ENCODE results near the gene ARV1. TPM values are rescaled to one million over a fixed set of nuclear protein-coding genes. Genes with fewer than 3 reads are reported as not detected.

ARV1 gene
- total RNA-seq, 1 experiment from 2014 or later = 8.0 TPM

- no peak overlapping the region for H3K4me3 Mint-ChIP-seq
- H4K20me1 ChIP-seq (ENCODE audit: control insufficient read depth, insufficient read depth, insufficient read length) = no peaks in the 10 kb centered on the region
- TF ChIP-seq CTCF (conservative IDR thresholded peaks at IDR 0.05) = no peak
Observed at GRCh38 chr1:231036416-231036815, 57.5 kb downstream of the ARV1 start.

More at GRCh38 chr1:231036416-231036815, 57.5 kb downstream of the ARV1 start:
- Histone ChIP-seq H2BK120ac (ENCODE audit: low read depth, low read length, poor library complexity, severe bottlenecking) (no peak overlapping the region), H3K27ac (ENCODE audit: insufficient read length, low read depth, low read length) (no peak overlapping the region), H3K4me1 (ENCODE audit: insufficient read depth, low read length) (no peaks in the 10 kb centered on the region), H3T11ph (ENCODE audit: low read length) (no peak overlapping the region), H3K23ac (ENCODE audit: insufficient read length, low read depth, low read length) (no peak overlapping the region), H4K91ac (ENCODE audit: insufficient read length, low read depth, low read length) (no peak overlapping the region), H2BK12ac (ENCODE audit: insufficient read length, low read depth, low read length) (no peak overlapping the region), H3K79me2 (ENCODE audit: insufficient read depth, low read length) (no peaks in the 10 kb centered on the region), H4K5ac (ENCODE audit: insufficient read length, low read depth, low read length) (no peak overlapping the region), H3K79me1 (ENCODE audit: insufficient read depth, low read depth, low read length, poor library complexity, severe bottlenecking) (no peaks in the 10 kb centered on the region), H2BK20ac (ENCODE audit: low read depth, low read length, poor library complexity, severe bottlenecking) (no peak overlapping the region), H3K27me3 (ENCODE audit: insufficient read depth, low read length) (peaks cover 38% of the 10 kb centered on the region; the same call in 1 of the 2 replicates), H3K9ac (ENCODE audit: extremely low read depth, insufficient read length, low read length) (no peak overlapping the region), H3K4ac (ENCODE audit: low read depth, low read length) (no peak overlapping the region), H3K23me2 (ENCODE audit: insufficient read length, low read depth, low read length, poor library complexity, severe bottlenecking) (peaks cover 12% of the 10 kb centered on the region), H2BK5ac (ENCODE audit: insufficient read length, low read length) (no peak overlapping the region), H3K9me3 (ENCODE audit: control insufficient read depth, low read depth, low read length) (no peaks in the 10 kb centered on the region), H2AK5ac (ENCODE audit: insufficient read length, low read length) (no peak overlapping the region), H3K4me2 (ENCODE audit: insufficient read depth, insufficient read length, low read length) (no peak overlapping the region), H3K18ac (ENCODE audit: insufficient read length, low read depth, low read length) (no peak overlapping the region), H2AFZ (ENCODE audit: low read length) (no peak overlapping the region), H3K14ac (ENCODE audit: insufficient read depth, low read length) (no peak overlapping the region), H3K56ac (ENCODE audit: insufficient read length, low read depth, low read length) (no peak overlapping the region), H4K8ac (replicated peaks; ENCODE audit: insufficient read length, low read depth, low read length) (no peak overlapping the region), H2BK15ac (ENCODE audit: low read depth, low read length) (no peak overlapping the region)
- Mint-ChIP-seq H3K9me3 (no peaks in the 10 kb centered on the region; a peak in 1 of 5 replicates), H3K4me1 (peaks cover 3% of the 10 kb centered on the region in 2 experiments; a peak in 3 of 4 replicates), H3K27ac (no peak overlapping the region), H3K27me3 (ENCODE audit: low read depth) (peaks cover 90% of the 10 kb centered on the region), H3K36me3 (ENCODE audit: insufficient read depth in 1 of 3, low read depth in 3 of 3) (no peaks in the 10 kb centered on the region; a peak in 1 of 7 replicates)
- no CpG with 5 or more reads among the region's 5 CpGs for WGBS (ENCODE audit: extremely low coverage, insufficient read length, low lambda C conversion rate)
- DNase-seq = no peak
